Hematopoietic multipotent progenitor cell treated with erythropoietin and hydrocortisone succinate and interleukin-3 and kit ligand, for 15 days (in vitro differentiated cells): ENCODE results near the gene HOXA5.

Experiments
- DNase-seq: peaks from one replicate; pipeline ENCODE4 v3.0.0-alpha.2; 2015; ENCODE audit warnings: low spot score

Gene HOXA5

DNA sequence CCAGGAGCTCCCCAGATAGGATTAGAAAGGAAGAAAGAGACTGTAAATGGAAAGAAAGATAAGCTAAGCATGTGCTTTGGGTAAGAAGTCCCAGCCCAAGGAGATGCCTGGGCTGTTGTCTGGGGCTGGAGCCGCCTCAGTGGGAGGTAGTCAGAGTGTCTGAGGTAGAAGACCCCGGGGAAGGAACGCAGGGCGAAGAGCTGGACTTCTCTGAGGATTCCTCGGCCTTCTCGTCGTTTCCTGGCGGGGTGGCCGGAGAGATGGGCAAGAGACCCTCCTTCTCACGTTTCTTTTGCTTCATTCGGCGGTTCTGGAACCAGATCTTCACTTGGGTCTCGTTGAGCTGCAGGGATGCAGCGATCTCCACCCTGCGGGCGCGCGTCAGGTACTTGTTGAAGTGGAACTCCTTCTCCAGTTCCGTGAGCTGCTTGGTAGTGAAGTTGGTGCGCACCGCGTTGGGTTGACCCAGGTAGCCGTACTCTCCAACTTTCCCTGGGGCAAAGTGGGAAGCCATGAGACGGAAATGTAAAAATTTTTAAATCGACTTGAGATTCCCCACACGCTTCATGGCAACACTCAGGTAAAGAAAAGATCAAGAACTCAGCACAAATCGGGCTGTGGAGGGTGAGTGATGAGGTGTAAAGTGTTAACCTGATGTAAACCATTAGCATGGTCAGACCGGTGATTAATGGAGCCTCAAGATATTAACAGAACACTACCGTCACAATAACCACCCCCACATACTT, 49.0 kb downstream of the HOXA5 start:
- no peak for DNase-seq

DNA sequence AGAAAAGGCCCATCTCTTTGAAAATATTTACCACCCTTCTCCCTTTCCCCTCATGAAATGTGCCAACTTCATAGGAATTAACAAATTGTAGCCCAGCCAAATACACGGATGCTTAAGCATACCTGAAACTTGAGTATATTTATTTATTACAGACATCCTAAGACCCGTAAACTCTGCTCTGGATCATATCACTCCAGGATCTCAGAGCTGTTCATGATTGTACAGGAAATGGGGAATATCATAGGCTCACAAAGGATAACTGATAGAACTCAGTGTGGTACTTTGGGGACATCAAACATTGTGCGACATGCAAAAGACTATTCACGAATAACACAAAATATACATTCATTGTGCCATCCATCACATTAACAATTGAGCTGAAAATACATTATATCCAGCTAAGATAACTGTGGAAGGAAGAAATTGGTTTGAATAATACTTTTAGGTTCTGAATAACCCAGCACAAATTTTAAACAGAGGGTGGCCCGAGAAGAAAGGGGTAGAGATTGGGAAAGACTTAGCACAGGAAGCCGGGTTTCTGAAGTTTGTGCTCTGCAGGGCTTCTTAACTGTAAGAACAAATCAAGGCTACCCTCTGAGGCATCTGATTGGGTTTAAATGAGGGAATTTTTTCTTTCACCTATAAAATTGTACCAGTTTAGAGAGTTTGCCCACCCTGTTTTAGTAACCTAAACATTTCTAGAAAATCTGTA, 50.1 kb downstream of the HOXA5 start:
- DNase-seq: no peak

DNA sequence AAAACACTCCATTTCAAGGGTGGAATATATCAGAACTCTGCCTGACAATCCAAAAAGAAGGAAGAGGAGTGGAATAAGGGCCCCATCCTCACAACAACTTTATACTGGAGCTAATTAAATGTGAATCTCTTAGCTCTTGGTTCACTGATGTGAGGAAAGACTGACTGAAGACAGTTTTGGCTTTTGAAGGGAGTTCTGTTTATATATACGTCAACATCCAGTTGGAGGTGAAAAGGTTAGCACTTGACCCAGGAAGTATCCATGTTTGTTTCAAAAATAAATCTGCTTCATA, 50.7 kb downstream of the HOXA5 start:
- DNase-seq: no peak

DNA sequence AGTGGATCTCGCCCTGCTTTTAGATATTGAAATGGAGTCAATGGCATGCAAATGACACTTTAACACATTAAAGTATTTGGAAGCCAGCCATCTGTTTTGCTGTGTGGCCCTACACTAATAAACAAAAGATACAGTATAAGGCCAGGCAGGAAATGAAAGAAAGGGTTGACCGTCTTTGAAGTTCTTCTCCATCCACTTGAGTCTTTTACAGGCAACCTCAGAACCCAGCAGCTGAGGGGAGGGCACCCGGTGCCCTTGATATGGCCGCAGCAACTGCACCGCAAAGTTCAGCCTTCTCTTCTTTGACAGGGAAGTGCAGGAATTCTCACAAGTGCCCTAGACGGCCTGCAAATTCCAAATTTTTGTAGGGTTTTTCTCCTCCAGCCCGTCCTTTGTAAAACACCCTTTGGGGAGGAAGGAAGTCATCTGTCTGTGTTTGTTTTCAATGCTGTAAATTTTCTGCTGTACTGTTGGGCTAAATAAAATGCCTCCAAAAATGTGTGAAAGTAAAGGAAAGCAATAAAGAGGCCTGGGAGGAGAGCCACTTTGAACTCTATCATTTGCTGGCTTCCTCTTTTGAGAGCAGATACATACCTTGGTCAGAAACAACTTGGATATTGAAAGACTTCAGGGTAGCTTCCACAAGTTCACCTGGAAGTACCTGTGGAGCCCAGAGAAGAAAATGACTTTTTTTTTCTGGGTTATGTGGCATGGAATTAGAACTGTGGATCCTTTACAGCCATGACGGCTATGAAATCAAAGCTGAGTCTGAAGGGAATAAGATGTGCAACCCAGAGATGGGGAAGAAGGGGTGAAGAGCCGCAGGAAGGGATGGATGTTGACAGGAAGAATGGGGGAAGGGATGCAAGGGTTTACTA, 51.3 kb downstream of the HOXA5 start:
- no peak for DNase-seq

DNA sequence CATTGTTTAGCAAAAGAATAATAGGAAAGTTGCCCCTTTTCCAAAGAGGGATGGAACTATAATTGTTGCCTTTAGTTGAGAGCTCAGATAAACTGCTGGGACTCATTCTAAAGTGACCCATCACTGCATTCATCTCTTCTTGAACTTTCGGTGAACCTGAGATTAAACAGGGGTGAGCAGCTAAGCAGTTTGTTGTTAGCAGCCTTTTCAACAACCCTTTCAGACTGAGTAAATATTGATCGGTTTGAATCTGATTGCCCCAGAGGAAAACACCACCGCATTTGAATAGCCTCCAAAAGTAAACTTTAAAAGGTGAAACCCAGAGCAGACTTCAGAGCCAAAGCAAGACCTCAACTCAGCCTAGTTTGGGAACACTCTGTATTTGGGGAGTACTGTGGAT, 52.4 kb downstream of the HOXA5 start:
- DNase-seq: no peak
